HFFc6 (cell line): Measurements from ENCODE around the gene AP5B1. TPM values are rescaled to one million over a fixed set of nuclear protein-coding genes. Genes with fewer than 3 reads are reported as not detected.
A peak's percentile ranks its signal among the peaks of the same experiment; 100 is the strongest.
"Not testable (repeated sequence)": the region's sequence is repeated elsewhere in the genome, so short reads cannot be mapped to it uniquely, and the experiment has no call there.

ENCODE experiments used
- DNase-seq: peaks from one replicate; pipeline ENCODE4 v3.0.0-alpha.2; 2018
- H3K27ac Mint-ChIP-seq: 2 replicates; pipeline ENCODE4 v1.8.0; 2020; ENCODE audit warnings: mild to moderate bottlenecking, mixed read lengths
- H3K27me3 Mint-ChIP-seq: 2 replicates; pipeline ENCODE4 v1.8.0; 2021; ENCODE audit warnings: mild to moderate bottlenecking, moderate library complexity, mixed read lengths; ENCODE audit not compliant: insufficient read depth
- H3K36me3 Mint-ChIP-seq: 2 replicates; pipeline ENCODE4 v1.8.0; 2021; ENCODE audit warnings: low read depth, mixed read lengths
- H3K4me1 Mint-ChIP-seq: 2 replicates; pipeline ENCODE4 v1.8.0; 2020; ENCODE audit warnings: low read depth, mixed read lengths
- H3K4me3 Mint-ChIP-seq: 2 replicates; pipeline ENCODE4 v1.8.0; 2020; ENCODE audit warnings: mild to moderate bottlenecking, moderate library complexity, mixed read lengths
- H3K9me3 Mint-ChIP-seq: 2 replicates; pipeline ENCODE4 v1.8.0; 2020; ENCODE audit warnings: mild to moderate bottlenecking, mixed read lengths
- total RNA-seq, 6 experiments: library from RNA; stranded (reverse); fragmentation: NEBNext Ultra II Directional; extraction: Animal tissue kit (Norgen Biotek cat#: 25700); gene quantifications; 2 replicates in 1 of 6; 3 replicates in 5 of 6; pipeline ENCODE4 v1.2.3, GENCODE V29; 2021
- TF ChIP-seq, protein P1 (sequence below): fragments of 200-600 bp; sonication (generic); IDR thresholded peaks from 2 replicates; pipeline ENCODE4 v1.5.0; 2021; ENCODE audit warnings: antibody characterized with exemption, mild to moderate bottlenecking

Gene AP5B1
- total RNA-seq, 6 experiments from 2014 or later = 8.7 to 11.1 (median 9.5) TPM

DNA sequence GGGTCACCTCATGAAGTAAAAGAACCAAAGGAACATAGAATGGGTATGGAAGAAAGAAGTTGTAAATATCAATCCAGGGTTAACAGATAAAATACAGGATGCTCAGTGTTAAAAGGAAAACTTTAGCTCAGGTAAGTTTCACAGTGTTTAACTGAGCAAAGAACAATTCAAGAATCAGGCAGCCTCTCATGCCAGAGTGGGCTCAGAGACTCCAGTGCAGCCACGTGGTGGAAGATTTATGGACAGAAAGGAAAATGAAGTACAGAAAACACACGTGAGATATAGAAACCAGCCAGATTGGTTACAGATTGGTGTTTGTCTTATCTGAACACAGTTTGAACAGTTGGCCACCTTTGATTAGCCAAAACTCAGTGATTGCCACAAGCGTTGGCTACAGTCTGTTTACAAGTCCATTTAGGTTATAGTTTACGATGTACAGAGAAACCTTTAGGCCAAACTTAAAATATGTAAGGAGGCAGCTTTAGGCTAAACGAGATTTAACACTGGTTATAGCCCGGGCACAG lies 9.1 kb downstream of the AP5B1 start:
- TF ChIP-seq, protein P1, sequence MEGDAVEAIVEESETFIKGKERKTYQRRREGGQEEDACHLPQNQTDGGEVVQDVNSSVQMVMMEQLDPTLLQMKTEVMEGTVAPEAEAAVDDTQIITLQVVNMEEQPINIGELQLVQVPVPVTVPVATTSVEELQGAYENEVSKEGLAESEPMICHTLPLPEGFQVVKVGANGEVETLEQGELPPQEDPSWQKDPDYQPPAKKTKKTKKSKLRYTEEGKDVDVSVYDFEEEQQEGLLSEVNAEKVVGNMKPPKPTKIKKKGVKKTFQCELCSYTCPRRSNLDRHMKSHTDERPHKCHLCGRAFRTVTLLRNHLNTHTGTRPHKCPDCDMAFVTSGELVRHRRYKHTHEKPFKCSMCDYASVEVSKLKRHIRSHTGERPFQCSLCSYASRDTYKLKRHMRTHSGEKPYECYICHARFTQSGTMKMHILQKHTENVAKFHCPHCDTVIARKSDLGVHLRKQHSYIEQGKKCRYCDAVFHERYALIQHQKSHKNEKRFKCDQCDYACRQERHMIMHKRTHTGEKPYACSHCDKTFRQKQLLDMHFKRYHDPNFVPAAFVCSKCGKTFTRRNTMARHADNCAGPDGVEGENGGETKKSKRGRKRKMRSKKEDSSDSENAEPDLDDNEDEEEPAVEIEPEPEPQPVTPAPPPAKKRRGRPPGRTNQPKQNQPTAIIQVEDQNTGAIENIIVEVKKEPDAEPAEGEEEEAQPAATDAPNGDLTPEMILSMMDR = no peak
- Mint-ChIP-seq H3K4me3 (no peak overlapping the region), H3K36me3 (peaks cover 6% of the 10 kb centered on the region; the same call in 1 of the 2 replicates), H3K4me1 (peaks cover 17% of the 10 kb centered on the region), H3K27ac (no peak overlapping the region), H3K9me3 (no peaks in the 10 kb centered on the region), H3K27me3 (peaks cover 4% of the 10 kb centered on the region)
- no peak for DNase-seq

DNA sequence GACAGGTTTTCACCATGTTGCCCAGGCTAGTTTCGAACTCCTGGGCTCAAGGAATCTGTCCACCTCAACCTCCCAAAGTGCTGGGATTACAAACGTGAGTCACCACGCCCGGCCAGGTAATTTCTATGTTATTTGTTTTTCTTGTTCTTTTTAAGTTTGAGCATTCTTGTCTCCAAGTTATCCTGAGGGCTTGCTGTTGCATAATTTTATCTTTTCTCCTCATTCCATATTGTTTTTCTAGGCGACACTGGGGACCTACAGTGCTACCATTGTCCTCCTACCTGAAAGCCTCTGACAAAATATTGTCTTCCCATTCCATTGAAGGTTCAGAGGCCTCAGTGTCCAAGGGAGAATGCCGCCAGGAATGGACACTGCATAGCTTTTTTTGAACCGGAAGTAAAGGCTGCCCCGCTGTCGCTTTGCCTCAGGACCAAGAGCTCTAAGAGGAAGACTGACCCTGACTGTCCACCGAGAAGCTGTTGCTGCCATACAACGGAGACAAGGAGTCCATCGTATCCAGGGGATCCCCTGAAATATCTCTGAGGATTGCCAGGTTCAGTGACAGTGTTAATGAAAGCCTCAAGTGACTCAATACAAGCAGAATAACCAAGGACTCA lies 9.7 kb downstream of the AP5B1 start:
- peaks cover 6% of the 10 kb centered on the region; the same call in 1 of the 2 replicates for H3K36me3 Mint-ChIP-seq
- H3K9me3 Mint-ChIP-seq = no peaks in the 10 kb centered on the region
- TF ChIP-seq, protein P1 = no peak
- H3K27ac Mint-ChIP-seq = no peak overlapping the region
- H3K4me1 Mint-ChIP-seq = peaks cover 17% of the 10 kb centered on the region
- H3K27me3 Mint-ChIP-seq = peaks cover 4% of the 10 kb centered on the region
- no peak overlapping the region for H3K4me3 Mint-ChIP-seq
- no peak for DNase-seq

DNA sequence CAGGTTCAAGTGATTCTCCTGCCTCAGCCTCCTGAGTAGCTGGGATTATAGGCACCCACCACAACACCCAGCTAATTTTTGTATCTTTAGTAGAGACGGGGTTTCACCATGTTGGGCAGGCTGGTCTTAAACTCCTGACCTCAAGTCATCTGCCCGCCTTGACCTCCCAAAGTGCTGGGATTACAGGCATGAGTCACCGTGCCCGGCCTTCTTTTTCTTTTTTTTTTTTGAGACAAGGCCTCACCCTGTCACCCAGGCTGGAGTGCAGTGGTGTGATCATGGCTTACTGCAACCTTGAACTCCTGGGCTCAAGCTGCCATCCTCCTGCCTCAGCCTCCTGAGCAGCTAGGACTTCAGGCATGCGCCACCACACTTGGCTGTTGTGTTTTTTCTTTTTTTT lies 13.0 kb downstream of the AP5B1 start:
- not testable (repeated sequence) for H3K36me3 Mint-ChIP-seq, H3K4me3 Mint-ChIP-seq, H3K9me3 Mint-ChIP-seq, H3K27ac Mint-ChIP-seq, H3K27me3 Mint-ChIP-seq, H3K4me1 Mint-ChIP-seq, DNase-seq

DNA sequence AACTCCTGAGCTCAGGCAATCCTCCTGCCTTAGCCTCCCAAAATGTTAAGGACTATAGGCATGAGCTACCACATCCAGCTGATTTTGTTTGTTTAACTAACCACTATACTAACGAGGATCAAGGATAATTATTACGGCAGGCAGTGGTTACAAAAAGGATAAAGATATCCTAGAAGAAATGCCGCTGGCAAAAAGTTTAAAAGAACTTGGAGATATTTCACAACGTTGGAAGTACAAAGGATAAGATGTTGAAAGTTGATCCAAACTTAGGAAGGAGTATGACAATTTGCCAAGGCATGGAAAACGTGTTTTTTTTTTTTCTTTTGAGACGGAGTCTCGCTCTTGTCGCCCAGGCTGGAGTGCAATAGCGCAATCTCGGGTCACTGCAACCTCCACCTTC lies 13.4 kb downstream of the AP5B1 start:
- Mint-ChIP-seq H3K9me3 (no peaks in the 10 kb centered on the region), H3K36me3 (peaks cover 6% of the 10 kb centered on the region; the same call in 1 of the 2 replicates), H3K27me3 (peaks cover 1% of the 10 kb centered on the region; the same call in 1 of the 2 replicates), H3K27ac (no peak overlapping the region), H3K4me3 (no peak overlapping the region), H3K4me1 (peaks cover 9% of the 10 kb centered on the region)
- no peak for DNase-seq
- TF ChIP-seq, protein P1 = no peak

DNA sequence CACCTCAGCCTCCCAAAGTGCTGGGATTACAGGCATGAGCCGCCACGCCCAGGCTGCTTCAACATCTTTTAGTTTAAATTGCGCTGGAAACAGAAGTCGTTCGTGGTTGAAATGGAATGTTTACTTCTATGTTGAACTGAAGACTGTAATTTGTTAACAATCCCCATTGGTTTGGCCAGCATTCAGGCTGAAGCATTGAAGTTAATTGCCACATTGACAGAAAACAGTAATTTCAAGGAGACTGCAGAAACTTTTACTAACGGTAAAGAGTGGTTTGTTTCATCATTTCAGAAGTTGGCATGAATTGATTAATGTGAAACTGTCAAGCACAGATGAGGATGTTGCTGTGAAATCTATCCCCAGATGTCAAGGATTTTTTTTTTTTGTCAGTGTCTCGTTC lies 14.2 kb downstream of the AP5B1 start:
- H3K4me3 Mint-ChIP-seq = no peak overlapping the region
- no peaks in the 10 kb centered on the region for H3K9me3 Mint-ChIP-seq
- peak; percentile 2 for DNase-seq
- H3K27ac Mint-ChIP-seq = no peak overlapping the region
- peaks cover 9% of the 10 kb centered on the region for H3K4me1 Mint-ChIP-seq
- H3K27me3 Mint-ChIP-seq = peaks cover 1% of the 10 kb centered on the region; the same call in 1 of the 2 replicates
- TF ChIP-seq, protein P1 = no peak
- peaks cover 6% of the 10 kb centered on the region; the same call in 1 of the 2 replicates for H3K36me3 Mint-ChIP-seq

DNA sequence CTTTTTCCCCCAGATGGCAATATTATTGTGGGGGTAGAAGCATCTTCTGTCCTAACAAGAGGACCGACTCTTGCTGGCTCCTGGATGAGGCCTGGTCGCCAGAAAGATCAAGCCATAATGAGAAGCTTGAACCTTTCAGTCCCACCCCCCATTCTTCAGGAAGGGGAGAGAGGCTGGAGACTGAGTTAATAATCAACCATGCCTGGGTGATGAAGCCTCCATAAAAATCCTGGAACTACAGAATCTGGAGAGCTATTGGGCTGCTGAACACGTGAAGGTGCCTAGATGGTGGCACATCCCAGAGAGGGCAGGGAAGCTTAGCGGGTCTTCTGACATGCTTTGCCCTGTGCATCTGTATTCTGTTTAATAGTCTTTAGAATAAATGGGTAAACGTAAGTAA lies 16.3 kb downstream of the AP5B1 start:
- TF ChIP-seq, protein P1 = no peak

DNA sequence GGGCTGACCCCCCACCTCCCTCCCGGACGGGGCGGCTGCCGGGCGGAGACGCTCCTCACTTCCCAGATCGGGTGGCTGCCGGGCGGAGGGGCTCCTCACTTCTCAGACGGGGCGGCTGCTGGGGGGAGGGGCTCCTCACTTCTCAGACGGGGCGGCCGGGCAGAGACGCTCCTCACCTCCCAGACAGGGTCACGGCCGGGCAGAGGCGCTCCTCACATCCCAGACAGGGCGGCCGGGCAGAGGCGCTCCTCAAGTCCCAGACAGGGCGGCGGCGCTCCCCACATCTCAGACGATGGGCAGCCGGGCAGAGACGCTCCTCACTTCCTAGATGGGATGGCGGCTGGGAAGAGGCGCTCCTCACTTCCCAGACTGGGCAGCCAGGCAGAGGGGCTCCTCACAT lies 18.0 kb downstream of the AP5B1 start:
- not testable (repeated sequence) for H3K27ac Mint-ChIP-seq, H3K4me1 Mint-ChIP-seq, H3K9me3 Mint-ChIP-seq, DNase-seq, H3K4me3 Mint-ChIP-seq, H3K27me3 Mint-ChIP-seq, H3K36me3 Mint-ChIP-seq

More for the DNA sequence above, 16.3 kb downstream of the AP5B1 start:
- H3K27me3 Mint-ChIP-seq = no peaks in the 10 kb centered on the region
- no peaks in the 10 kb centered on the region for H3K9me3 Mint-ChIP-seq
- DNase-seq = no peak
- H3K4me1 Mint-ChIP-seq = peaks cover 2% of the 10 kb centered on the region
- H3K4me3 Mint-ChIP-seq = no peak overlapping the region
- peaks cover 2% of the 10 kb centered on the region; the same call in 1 of the 2 replicates for H3K36me3 Mint-ChIP-seq
- no peak overlapping the region for H3K27ac Mint-ChIP-seq

DNA sequence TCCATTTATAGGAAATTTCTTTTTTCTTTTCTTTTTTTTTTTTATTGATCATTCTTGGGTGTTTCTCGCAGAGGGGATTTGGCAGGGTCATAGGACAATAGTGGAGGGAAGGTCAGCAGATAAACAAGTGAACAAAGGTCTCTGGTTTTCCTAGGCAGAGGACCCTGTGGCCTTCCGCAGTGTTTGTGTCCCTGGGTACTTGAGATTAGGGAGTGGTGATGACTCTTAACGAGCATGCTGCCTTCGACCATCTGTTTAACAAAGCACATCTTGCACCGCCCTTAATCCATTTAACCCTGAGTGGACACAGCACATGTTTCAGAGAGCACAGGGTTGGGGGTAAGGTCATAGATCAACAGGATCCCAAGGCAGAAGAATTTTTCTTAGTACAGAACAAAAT lies 18.6 kb downstream of the AP5B1 start:
- not testable (repeated sequence) for DNase-seq, H3K4me3 Mint-ChIP-seq, H3K36me3 Mint-ChIP-seq, H3K27ac Mint-ChIP-seq, H3K9me3 Mint-ChIP-seq, H3K4me1 Mint-ChIP-seq, H3K27me3 Mint-ChIP-seq
